ENCODE results near the gene CRTAP.

- no peak for TF ChIP-seq MYC (CRISPR knock-in tag; IDR thresholded peaks at IDR 0.05; ENCODE audit: borderline replicate concordance)
- TF ChIP-seq ZNF629 (CRISPR knock-in tag; conservative IDR thresholded peaks at IDR 0.05): no peak
- no peak for TF ChIP-seq HIC2 (CRISPR knock-in tag; IDR thresholded peaks at IDR 0.05; ENCODE audit: low read depth)
Observed at GRCh38 chr3:33174711-33175414, 61.0 kb downstream of the CRTAP start.

Measured in HepG2 (cell line).